Activated naive CD8-positive, alpha-beta T cell treated with anti-CD3 and anti-CD28 coated beads for 36 hours (primary cell): ENCODE measurements around the gene GLO1. TPM values are rescaled to one million over a fixed set of nuclear protein-coding genes. Genes with fewer than 3 reads are reported as not detected.
"Not testable (repeated sequence)": the region's sequence is repeated elsewhere in the genome, so short reads cannot be mapped to it uniquely, and the experiment has no call there.

Source experiments
- DNase-seq: peaks from one replicate; pipeline ENCODE4 v3.0.0; 2021
- H3K27ac Mint-ChIP-seq: one replicate; pipeline ENCODE4 v1.8.0; 2022; ENCODE audit warnings: mild to moderate bottlenecking, moderate library complexity, mixed read lengths
- H3K27me3 Mint-ChIP-seq: one replicate; pipeline ENCODE4 v1.8.0; 2022; ENCODE audit warnings: mild to moderate bottlenecking, mixed read lengths
- H3K36me3 Mint-ChIP-seq: one replicate; pipeline ENCODE4 v1.8.0; 2021; ENCODE audit warnings: mild to moderate bottlenecking, mixed read lengths
- H3K4me1 Mint-ChIP-seq: one replicate; pipeline ENCODE4 v1.8.0; 2021; ENCODE audit warnings: mixed read lengths
- H3K4me3 Mint-ChIP-seq: one replicate; pipeline ENCODE4 v1.8.0; 2022; ENCODE audit warnings: mild to moderate bottlenecking, moderate library complexity, mixed read lengths
- H3K9me3 Mint-ChIP-seq: one replicate; pipeline ENCODE4 v1.8.0; 2022; ENCODE audit warnings: mixed read lengths
- total RNA-seq, 2 experiments: library from RNA; stranded (reverse); gene quantifications; one replicate each; pipeline ENCODE4 v1.2.3, GENCODE V29; 2021

GLO1 gene
- total RNA-seq, 2 experiments from 2014 or later = 163 to 168 TPM

GRCh38 chr6:38719358-38719757 lies 16.4 kb upstream of the GLO1 start:
- Mint-ChIP-seq H3K4me3 (no peak overlapping the region), H3K4me1 (peaks cover 7% of the 10 kb centered on the region), H3K27ac (no peak overlapping the region), H3K27me3 (peaks cover 42% of the 10 kb centered on the region), H3K9me3 (peaks cover 2% of the 10 kb centered on the region), H3K36me3 (peaks cover 3% of the 10 kb centered on the region)
- no peak for DNase-seq

- peaks cover 3% of the 10 kb centered on the region for H3K36me3 Mint-ChIP-seq
- no peak for DNase-seq
- H3K4me1 Mint-ChIP-seq = peaks cover 17% of the 10 kb centered on the region
- H3K27me3 Mint-ChIP-seq = peaks cover 38% of the 10 kb centered on the region
- H3K4me3 Mint-ChIP-seq = no peak overlapping the region
- peaks cover 2% of the 10 kb centered on the region for H3K9me3 Mint-ChIP-seq
- no peak overlapping the region for H3K27ac Mint-ChIP-seq
Observed at GRCh38 chr6:38716825-38717224, 13.9 kb upstream of the GLO1 start.

- Mint-ChIP-seq H3K4me1 (peaks cover 17% of the 10 kb centered on the region), H3K4me3 (peak within 1 kb of the TSS; percentile 62), H3K27ac (peak within 1 kb of the TSS; percentile 76)
Observed at GRCh38 chr6:38715016-38715689, 12.2 kb upstream of the GLO1 start, which contains the start of gene DNAH8. Gene DNAH8, plus strand, starts transcription at chr6:38715311. Its CDS starts 7,499 bp downstream, at chr6:38722810.

GRCh38 chr6:38714239-38715015 lies 11.5 kb upstream of the GLO1 start:
- H3K27me3 Mint-ChIP-seq = peaks cover 31% of the 10 kb centered on the region
- H3K27ac Mint-ChIP-seq = peak overlapping the region; percentile 76
- peaks cover 3% of the 10 kb centered on the region for H3K36me3 Mint-ChIP-seq
- peak overlapping the region; percentile 62 for H3K4me3 Mint-ChIP-seq
- no peak for DNase-seq
- no peaks in the 10 kb centered on the region for H3K9me3 Mint-ChIP-seq
- peaks cover 18% of the 10 kb centered on the region for H3K4me1 Mint-ChIP-seq

More at GRCh38 chr6:38715016-38715689, 12.2 kb upstream of the GLO1 start, which contains the start of gene DNAH8:
- peaks cover 29% of the 10 kb centered on the region for H3K27me3 Mint-ChIP-seq
- peaks cover 3% of the 10 kb centered on the region for H3K36me3 Mint-ChIP-seq
- no peaks in the 10 kb centered on the region for H3K9me3 Mint-ChIP-seq
- DNase-seq = peak; percentile 30

GRCh38 chr6:38713812-38714211 lies 10.9 kb upstream of the GLO1 start:
- H3K27ac Mint-ChIP-seq = peak overlapping the region; percentile 76
- peak; percentile 70 for DNase-seq
- no peak overlapping the region for H3K4me3 Mint-ChIP-seq
- peaks cover 19% of the 10 kb centered on the region for H3K4me1 Mint-ChIP-seq
- H3K36me3 Mint-ChIP-seq = peaks cover 1% of the 10 kb centered on the region
- peaks cover 30% of the 10 kb centered on the region for H3K27me3 Mint-ChIP-seq
- H3K9me3 Mint-ChIP-seq = no peaks in the 10 kb centered on the region

GRCh38 chr6:38708496-38708895 lies 5.6 kb upstream of the GLO1 start:
- no peaks in the 10 kb centered on the region for H3K36me3 Mint-ChIP-seq
- peaks cover 44% of the 10 kb centered on the region for H3K27me3 Mint-ChIP-seq
- no peaks in the 10 kb centered on the region for H3K9me3 Mint-ChIP-seq
- no peak overlapping the region for H3K4me3 Mint-ChIP-seq
- no peak overlapping the region for H3K27ac Mint-ChIP-seq
- H3K4me1 Mint-ChIP-seq = peaks cover 3% of the 10 kb centered on the region
- no peak for DNase-seq

- Mint-ChIP-seq H3K27me3 (peaks cover 44% of the 10 kb centered on the region), H3K27ac (no peak overlapping the region), H3K4me3 (no peak overlapping the region), H3K9me3 (peaks cover 6% of the 10 kb centered on the region), H3K36me3 (peaks cover 16% of the 10 kb centered on the region), H3K4me1 (peaks cover 7% of the 10 kb centered on the region)
- DNase-seq = no peak
Observed at GRCh38 chr6:38705924-38706323, 3.0 kb upstream of the GLO1 start.

GRCh38 chr6:38703949-38704590 lies 1.1 kb upstream of the GLO1 start:
- Mint-ChIP-seq H3K4me1 (peaks cover 7% of the 10 kb centered on the region), H3K27ac (no peak overlapping the region), H3K4me3 (no peak overlapping the region), H3K27me3 (peaks cover 32% of the 10 kb centered on the region), H3K9me3 (peaks cover 19% of the 10 kb centered on the region), H3K36me3 (peaks cover 33% of the 10 kb centered on the region)
- no peak for DNase-seq

GRCh38 chr6:38701551-38701950 lies 1.4 kb downstream of the GLO1 start:
- peaks cover 19% of the 10 kb centered on the region for H3K9me3 Mint-ChIP-seq
- H3K27ac Mint-ChIP-seq = peak overlapping the region; percentile 12
- H3K4me1 Mint-ChIP-seq = peaks cover 14% of the 10 kb centered on the region
- peak overlapping the region; percentile 96 for H3K4me3 Mint-ChIP-seq
- peaks cover 13% of the 10 kb centered on the region for H3K27me3 Mint-ChIP-seq
- peaks cover 54% of the 10 kb centered on the region for H3K36me3 Mint-ChIP-seq
- no peak for DNase-seq

GRCh38 chr6:38699702-38700101 lies 3.2 kb downstream of the GLO1 start:
- H3K4me1 Mint-ChIP-seq = peaks cover 16% of the 10 kb centered on the region
- H3K27me3 Mint-ChIP-seq, DNase-seq, H3K27ac Mint-ChIP-seq, H3K4me3 Mint-ChIP-seq: not testable (repeated sequence)
- peaks cover 21% of the 10 kb centered on the region for H3K9me3 Mint-ChIP-seq
- peaks cover 68% of the 10 kb centered on the region for H3K36me3 Mint-ChIP-seq

- H3K27me3 Mint-ChIP-seq = no peaks in the 10 kb centered on the region
- no peak overlapping the region for H3K4me3 Mint-ChIP-seq
- H3K27ac Mint-ChIP-seq = no peak overlapping the region
- peaks cover 21% of the 10 kb centered on the region for H3K9me3 Mint-ChIP-seq
- H3K4me1 Mint-ChIP-seq = peaks cover 16% of the 10 kb centered on the region
- DNase-seq = no peak
- H3K36me3 Mint-ChIP-seq = peaks cover 75% of the 10 kb centered on the region
Observed at GRCh38 chr6:38697846-38698245, 5.1 kb downstream of the GLO1 start.

GRCh38 chr6:38696345-38696744 lies 6.6 kb downstream of the GLO1 start:
- Mint-ChIP-seq H3K4me3 (no peak overlapping the region), H3K36me3 (peaks cover 64% of the 10 kb centered on the region), H3K27ac (no peak overlapping the region), H3K27me3 (no peaks in the 10 kb centered on the region), H3K9me3 (peaks cover 16% of the 10 kb centered on the region), H3K4me1 (peaks cover 11% of the 10 kb centered on the region)
- DNase-seq = no peak

GRCh38 chr6:38695933-38696332 lies 7.0 kb downstream of the GLO1 start:
- Mint-ChIP-seq H3K36me3 (peaks cover 62% of the 10 kb centered on the region), H3K4me1 (peaks cover 11% of the 10 kb centered on the region), H3K27ac (no peak overlapping the region)

GRCh38 chr6:38695227-38695900 lies 7.6 kb downstream of the GLO1 start:
- Mint-ChIP-seq H3K27me3 (no peaks in the 10 kb centered on the region), H3K36me3 (peaks cover 57% of the 10 kb centered on the region), H3K9me3 (peaks cover 14% of the 10 kb centered on the region), H3K27ac (no peak overlapping the region), H3K4me3 (no peak overlapping the region), H3K4me1 (peaks cover 11% of the 10 kb centered on the region)
- no peak for DNase-seq

More at GRCh38 chr6:38695933-38696332, 7.0 kb downstream of the GLO1 start:
- no peak for DNase-seq
- Mint-ChIP-seq H3K4me3 (no peak overlapping the region), H3K9me3 (peaks cover 17% of the 10 kb centered on the region), H3K27me3 (no peaks in the 10 kb centered on the region)
